ENCODE results near the gene EMILIN3. TPM values are rescaled to one million over a fixed set of nuclear protein-coding genes. Genes with fewer than 3 reads are reported as not detected.

Gene EMILIN3
- total RNA-seq, 2 donors from 2014 or later: 1.8 to 4.9 TPM

- DNase-seq (ENCODE audit: low spot score): no peak
- H3K27ac ChIP-seq: no peak overlapping the region
- peaks cover 8% of the 10 kb centered on the region for H3K36me3 ChIP-seq
Observed at GRCh38 chr20:41357424-41358163, 9.0 kb downstream of the EMILIN3 start.

GRCh38 chr20:41356951-41357350, 9.7 kb downstream of the EMILIN3 start:
- no peaks in the 10 kb centered on the region for H3K9me3 ChIP-seq
- H3K4me3 ChIP-seq: no peak overlapping the region
- no peak for TF ChIP-seq CTCF (IDR thresholded peaks at IDR 0.05)
- H3K4me1 ChIP-seq: peaks cover 0 to 26% of the 10 kb centered on the region in 2 donors
- no peak overlapping the region for H3K27ac ChIP-seq
- no peak for DNase-seq (ENCODE audit: low spot score)
- H3K27me3 ChIP-seq: no peaks in the 10 kb centered on the region
- H3K36me3 ChIP-seq: peaks cover 12% of the 10 kb centered on the region

More at GRCh38 chr20:41357424-41358163, 9.0 kb downstream of the EMILIN3 start:
- no peaks in the 10 kb centered on the region for H3K9me3 ChIP-seq
- H3K4me3 ChIP-seq: no peak overlapping the region
- no peaks in the 10 kb centered on the region for H3K27me3 ChIP-seq
- peaks cover 0 to 32% of the 10 kb centered on the region in 2 donors for H3K4me1 ChIP-seq
- no peak for TF ChIP-seq CTCF (IDR thresholded peaks at IDR 0.05)

- Histone ChIP-seq H3K4me1 (peaks cover 0 to 16% of the 10 kb centered on the region in 2 donors), H3K4me3 (no peak overlapping the region), H3K9me3 (no peaks in the 10 kb centered on the region), H3K36me3 (peaks cover 18% of the 10 kb centered on the region), H3K27ac (no peak overlapping the region), H3K27me3 (no peaks in the 10 kb centered on the region)
- no peak for TF ChIP-seq CTCF (IDR thresholded peaks at IDR 0.05)
- DNase-seq (ENCODE audit: low spot score): no peak
Observed at GRCh38 chr20:41355598-41356203, 10.9 kb downstream of the EMILIN3 start.

GRCh38 chr20:41355192-41355591, 11.4 kb downstream of the EMILIN3 start:
- no peak for DNase-seq (ENCODE audit: low spot score)
- H3K27me3 ChIP-seq: no peaks in the 10 kb centered on the region
- peaks cover 19% of the 10 kb centered on the region for H3K36me3 ChIP-seq
- no peak for TF ChIP-seq CTCF (IDR thresholded peaks at IDR 0.05)
- no peaks in the 10 kb centered on the region for H3K9me3 ChIP-seq
- H3K4me3 ChIP-seq: no peak overlapping the region
- no peak overlapping the region for H3K27ac ChIP-seq
- peaks cover 0 to 11% of the 10 kb centered on the region in 2 donors for H3K4me1 ChIP-seq

GRCh38 chr20:41353530-41353929, 13.1 kb downstream of the EMILIN3 start:
- Histone ChIP-seq H3K27me3 (no peaks in the 10 kb centered on the region), H3K36me3 (peaks cover 32% of the 10 kb centered on the region), H3K27ac (no peak overlapping the region), H3K4me1 (no peaks in the 10 kb centered on the region), H3K4me3 (no peak overlapping the region), H3K9me3 (no peaks in the 10 kb centered on the region)
- DNase-seq (ENCODE audit: low spot score): no peak
- TF ChIP-seq CTCF (IDR thresholded peaks at IDR 0.05): no peak
